GM18502 (cell line): Measurements from ENCODE around the gene ZFR2.
"Not testable (repeated sequence)": the region's sequence is repeated elsewhere in the genome, so short reads cannot be mapped to it uniquely, and the experiment has no call there.

Experiments used
- ATAC-seq: cut with Tn5 transposase; IDR thresholded peaks from one replicate; pipeline ENCODE4 v1.9.1; 2021; ENCODE audit warnings: mild to moderate bottlenecking; ENCODE audit not compliant: unreplicated experiment, poor library complexity

ZFR2 gene

DNA sequence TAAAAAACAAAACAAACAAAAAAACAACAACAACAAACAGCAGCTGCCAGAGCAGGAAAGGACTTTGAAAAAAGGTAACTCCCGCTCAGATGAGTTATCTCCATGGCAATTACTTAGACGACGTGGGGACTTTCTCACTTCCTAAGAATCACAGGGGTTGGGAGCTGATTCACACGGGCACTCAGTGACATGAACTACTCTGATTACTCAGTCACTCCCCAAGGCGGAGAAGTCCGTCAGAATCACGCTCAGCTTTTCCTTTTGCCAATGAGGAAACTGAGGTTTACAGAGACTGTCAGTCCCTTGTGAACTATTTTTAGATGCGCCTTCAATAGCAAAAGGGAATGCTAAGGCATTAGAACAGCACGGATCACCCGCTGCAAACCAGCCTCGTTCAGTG, 50.4 kb downstream of the ZFR2 start:
- no peak for ATAC-seq

DNA sequence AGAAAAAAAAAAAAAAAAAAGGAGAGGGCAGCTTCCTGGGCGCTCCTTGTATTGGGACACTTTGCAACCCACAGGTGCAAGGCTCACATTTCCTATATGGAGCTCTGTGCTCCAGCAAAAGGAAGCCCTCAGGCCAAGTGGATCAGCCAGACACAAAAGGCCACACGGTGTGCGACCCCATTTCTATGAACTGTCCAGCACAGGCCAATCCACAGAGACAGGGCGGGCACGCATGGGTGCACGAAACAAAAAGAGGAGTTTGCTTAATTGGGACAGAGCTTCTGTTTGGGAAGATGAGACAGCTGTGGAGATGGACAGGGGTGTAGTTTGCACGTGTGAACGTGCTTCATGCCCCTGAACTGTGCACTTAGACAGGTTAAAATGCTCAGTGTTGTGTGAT, 51.1 kb downstream of the ZFR2 start:
- ATAC-seq: no peak

DNA sequence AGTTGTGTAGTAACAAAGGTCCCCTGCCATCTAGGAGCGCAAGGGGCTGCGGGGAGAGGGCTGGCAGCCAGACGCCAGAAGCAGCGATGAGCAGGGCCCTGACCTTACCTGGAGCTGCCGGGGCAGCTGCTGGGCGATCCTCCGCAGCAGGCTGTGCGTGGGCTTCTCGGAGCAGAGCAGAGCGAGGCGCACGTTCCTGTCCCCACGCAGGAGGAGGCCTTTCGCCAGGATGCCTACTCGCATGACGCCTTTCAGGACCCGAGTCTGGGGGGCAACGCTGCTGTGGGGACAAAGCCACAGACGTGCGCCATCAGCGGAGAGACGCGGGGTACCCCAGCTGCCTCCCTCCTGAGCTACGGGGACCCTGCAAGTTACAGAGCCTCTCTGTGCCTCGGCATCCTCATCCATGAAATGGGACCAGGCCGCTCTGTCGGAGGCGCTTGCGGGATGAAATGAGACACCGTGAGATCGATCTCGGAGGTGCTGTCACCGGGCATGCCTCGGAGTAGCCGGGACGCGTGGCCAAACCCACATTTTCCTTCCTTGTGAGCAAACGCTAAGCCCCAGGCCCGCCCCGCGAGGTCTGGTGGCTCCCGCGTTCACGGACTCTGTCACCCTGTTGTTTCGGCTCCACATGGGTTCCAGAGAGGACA, 52.1 kb downstream of the ZFR2 start:
- no peak for ATAC-seq

DNA sequence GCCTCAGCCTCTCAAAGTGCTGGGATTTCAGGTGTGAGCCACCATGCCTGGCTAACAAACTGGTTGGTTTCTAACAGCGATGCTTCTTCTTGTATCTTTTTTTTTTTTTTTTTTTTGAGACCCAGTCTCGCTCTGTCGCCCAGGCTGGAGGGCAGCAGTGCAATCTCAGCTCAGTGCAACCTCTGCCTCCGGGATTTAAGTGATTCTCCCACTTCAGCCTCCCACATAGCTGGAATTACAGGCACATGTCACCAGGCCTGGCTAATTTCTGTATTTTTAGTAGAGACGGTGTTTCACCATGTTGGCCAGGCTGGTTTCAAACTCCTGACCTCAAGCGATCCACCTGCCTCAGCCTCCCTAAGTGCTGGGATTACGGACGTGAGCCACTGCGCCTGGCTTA, 52.7 kb downstream of the ZFR2 start:
- ATAC-seq: not testable (repeated sequence)

DNA sequence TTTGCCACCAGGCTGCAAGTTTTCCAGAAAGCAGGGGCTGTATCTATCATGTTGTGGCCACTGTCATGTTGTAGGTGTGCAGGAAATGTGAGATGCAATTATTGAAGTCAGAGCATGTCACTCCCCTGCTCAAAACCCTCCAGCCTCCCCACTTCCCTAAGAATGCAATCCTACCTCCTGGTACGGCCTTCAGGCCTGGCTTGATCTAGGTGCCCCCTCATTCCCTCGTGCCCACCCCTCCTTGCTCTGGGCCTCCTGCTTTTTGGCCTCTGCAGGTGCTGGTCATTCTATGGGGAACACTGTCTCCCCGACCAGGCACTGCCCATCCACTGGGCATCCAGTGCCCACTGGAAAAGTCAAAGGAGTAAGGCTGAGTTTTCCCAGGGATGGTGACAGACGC, 54.2 kb downstream of the ZFR2 start:
- no peak for ATAC-seq

DNA sequence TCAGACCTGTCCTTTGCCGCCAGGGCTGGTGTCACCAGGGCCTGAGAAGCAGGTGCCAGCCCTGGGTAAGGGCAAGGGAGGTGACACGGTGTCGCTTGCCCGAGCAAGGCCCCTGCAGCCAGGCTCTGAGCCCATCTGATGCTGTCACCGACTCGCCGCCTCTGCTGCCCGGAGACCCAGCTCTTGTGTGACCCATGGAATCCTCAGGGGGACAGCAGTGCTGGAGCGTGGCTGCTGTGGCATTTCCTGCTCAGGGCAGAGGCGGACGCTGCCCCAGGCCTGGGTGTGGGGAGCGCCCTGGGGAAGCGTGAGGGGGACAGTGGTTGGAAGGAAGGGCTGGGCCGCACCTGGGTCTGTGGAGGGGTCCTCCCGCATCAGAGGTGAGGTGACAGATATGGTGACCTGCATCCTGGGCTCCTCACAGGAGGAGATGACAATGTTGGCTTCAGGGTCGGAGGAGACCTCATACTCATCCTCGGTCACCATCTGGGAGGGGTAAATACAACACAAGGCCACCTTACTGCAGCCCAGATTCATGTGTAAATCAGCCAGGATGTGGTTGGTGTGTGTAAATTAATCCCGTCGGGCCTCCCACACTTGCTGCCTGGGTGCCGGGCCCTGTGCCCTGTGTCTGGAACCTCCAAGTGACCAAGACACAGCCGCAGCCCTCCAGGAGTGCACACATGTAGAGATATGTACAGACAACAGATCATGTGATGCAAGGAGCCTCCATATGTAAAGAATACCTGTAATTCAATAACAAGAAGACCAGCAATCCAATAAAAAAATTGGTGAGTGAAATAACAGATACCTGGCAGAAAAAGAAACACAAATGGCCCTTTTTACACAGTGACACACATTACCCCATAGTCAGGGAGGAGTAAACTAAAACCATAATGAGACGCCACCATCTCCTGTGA, 55.1 kb downstream of the ZFR2 start:
- no peak for ATAC-seq

DNA sequence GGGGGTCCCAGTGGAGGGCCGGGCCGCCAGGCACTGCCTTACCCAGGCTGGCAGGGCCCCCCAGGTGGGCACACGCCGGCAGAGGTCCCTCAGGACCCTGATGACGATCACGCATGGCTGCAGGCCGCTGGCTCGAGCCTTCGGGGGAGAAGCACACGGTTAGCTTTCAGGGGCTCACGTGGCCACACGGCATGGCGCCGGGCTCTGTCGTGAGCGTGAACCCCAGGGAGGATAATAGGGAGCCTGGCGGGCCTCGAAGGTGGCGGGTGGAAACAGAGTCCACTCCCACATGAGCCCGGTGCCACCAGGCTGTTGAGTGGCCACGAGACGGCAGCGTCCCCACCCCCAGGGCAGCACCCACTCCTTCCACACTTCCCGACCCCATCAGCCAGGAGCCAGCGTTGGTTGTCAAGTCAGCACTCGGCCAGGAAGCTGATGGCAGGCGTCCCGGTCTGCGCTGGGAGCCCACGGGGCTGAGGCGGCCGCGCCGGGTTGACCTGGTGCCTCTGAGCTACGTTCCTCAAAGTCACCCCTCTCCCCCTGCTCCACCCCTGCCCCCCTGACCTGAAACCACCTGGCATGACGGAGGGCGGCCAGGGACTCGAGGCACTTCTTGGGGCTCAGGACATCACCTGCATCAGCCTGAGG, 58.0 kb downstream of the ZFR2 start:
- ATAC-seq: no peak

DNA sequence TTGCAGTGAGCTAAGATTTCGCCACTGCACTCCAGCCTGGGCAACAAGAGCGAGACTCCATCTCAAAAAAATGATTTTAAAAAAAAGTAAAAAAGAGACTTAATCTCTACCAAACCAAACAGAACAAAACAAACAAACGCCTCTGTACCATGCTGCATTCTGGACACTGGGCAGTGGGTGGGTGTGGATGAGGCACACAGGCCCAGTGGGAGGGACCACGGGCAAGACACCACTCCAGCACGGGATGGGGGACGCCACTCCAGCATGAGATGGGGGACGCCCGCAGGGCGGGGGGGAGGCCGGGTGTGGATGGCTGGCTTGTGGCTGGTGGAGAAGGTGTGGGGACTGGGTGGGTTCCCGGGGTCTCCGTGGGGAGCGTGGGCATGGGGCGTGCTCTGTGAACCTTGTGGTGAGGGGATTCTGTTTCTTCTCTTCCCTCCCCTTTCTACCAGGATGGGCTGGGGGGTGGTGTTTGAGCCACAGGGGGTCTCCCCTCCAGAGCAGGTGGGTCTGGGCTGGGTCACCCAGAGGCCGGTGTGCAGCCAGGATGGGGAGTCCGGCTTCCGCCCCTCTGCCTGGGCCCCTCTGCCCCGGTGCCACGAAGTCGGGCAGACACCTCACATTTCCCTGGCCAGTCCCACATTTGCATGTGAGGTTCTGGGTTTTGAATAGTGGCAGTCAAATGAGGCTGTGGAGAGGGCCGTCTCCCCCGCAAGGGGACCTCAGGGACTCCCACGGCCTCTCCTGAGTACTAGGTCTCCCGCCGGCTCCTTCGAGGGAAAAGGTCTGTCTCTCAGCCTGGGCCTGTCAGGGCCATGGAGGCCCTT, 58.7 kb downstream of the ZFR2 start:
- no peak for ATAC-seq

DNA sequence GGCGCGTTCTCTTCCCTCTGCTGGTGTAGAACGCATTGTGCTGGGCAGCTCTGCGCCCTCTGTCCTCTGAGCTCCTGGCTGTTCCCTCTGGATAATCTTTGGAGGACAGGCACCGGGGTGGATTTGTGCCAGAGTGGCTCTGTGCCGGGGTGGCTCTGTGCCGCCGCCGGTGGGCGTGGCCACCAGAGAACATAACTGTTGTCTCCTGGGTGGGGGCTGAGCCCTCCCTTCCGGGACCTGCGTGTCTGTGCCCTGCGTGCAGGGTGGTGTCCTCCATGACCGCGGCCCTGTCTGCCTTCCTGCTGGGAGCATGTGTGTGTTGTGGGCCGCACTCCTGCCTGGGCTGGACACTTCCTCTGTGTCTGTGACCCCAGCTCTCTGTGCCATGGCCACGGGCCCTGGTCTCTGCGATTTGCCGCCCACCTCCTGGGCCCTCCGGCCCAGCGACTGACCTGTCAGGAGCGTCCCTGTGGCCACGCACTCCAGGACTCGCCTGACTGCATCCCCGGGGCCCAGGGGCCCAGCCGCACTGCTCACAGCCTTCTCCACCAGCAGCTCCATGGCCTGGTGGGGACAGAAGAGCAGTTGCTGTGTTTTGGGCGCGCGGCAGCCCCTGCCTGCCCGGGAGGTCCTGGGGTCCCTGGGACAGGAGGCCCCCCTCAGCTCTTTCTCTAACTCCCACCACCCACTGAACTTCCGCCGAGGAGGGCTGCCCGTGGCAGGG, 60.3 kb downstream of the ZFR2 start:
- ATAC-seq: no peak

DNA sequence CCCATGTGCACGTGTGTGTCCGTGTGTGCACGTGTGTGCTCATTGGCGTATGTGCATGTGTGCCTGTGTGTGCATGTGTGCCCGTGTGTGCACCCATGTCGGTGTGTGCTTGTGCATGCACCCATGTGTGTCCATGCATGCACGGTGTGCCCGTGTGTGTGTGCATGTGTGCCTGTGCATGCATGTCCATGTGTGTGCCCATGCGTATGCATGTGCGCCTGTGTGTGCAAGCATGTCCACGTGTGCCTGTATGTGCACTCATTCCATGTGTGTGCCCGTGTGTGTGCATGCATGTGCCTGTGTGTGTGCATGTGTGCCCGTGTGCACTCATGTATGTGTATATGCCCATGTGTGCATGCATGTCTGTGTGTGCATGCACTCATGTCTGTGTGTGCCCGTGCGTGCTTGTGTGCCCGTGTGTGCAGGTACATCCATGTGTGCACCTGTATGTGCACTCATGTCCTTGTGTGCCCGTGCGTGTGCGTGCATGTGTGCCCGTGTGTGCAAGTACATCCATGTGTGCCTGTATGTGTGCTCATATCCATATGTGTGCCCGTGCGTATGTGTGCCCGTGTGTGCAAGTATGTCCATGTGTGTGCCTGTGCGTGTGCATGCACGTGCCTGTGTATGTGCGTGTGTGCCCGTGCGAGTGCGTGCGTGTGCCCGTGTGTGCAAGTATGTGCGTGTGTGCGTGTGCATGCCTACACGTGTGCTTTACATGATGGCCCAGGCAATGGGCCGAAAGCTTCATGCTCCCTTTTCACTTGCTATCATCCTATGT, 61.1 kb downstream of the ZFR2 start:
- ATAC-seq: no peak

DNA sequence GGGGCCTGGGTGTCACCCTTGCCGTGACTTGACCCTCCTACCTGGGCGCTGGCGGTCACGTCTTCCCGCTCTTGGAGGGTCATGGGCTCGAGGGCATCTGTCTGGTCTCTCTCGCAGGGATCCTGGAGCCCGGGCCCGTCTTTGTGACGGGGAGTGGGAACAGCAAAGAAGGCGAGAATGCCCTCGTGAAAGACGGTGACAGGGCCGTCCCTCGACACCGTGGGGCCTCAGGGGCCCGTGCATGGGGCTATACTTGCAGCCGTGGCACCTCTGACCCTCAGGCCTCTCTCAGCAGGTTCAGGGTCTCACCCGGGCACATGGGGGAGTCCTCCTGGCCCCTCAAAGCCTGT, 61.7 kb downstream of the ZFR2 start:
- ATAC-seq: no peak

DNA sequence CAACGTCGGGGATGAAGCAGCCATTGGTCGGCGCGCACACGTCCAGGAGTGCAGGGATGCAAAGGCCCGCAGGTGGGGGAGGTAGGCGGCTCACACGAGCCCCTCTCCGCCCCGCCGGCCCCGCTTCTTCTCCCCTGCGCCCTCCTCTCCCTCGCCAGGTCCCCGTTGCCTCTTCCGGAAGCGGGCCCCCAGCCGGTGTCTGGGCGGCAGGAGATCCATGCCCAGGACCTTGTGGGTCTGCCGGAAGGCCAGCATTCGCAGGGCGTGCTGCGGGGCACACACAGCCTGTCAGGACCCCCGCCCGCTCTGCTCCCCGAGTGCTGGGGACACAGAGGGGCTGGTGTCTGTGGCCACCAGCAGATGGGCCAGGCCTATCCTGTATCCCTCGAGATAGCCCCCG, 63.0 kb downstream of the ZFR2 start:
- no peak for ATAC-seq

DNA sequence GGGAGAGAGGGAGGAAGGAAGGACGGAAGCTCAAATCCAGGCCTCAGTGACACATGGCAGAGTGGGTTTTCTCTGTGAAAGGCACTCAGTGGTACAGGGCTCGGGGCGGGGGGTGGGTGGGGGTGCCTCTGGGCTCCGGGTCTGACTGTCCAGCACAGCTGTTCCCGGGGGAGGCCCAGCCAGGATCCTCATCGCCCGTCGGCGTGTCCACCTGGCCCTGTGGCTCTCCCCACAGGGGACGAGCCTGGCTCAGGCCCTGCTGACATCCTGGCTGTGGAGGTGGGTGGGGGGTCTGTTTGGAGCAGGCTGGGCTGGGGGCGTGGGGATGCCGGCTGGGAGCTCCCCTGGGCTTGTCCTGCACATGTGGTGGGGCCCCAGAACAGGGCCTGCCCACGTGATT, 64.4 kb downstream of the ZFR2 start:
- ATAC-seq: no peak

DNA sequence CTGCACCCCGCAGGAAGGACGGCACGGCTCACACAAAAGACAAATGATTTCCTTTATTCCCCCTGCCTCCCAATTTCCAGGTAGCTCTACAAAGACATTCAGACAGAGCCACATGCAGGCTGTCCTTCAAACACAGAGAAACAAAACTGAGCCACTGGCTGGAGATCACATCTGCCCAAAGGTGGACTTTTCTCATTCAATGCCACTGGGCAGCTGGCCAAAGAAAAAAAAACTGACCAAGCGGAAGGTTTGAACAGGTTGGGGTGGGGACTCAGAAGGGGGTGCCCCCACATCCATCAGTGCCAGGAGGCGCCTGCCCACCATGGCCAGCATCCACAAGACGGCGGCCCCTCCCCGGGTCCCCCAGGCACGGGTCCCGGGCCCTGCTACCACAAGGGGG, 64.9 kb downstream of the ZFR2 start:
- ATAC-seq: no peak

DNA sequence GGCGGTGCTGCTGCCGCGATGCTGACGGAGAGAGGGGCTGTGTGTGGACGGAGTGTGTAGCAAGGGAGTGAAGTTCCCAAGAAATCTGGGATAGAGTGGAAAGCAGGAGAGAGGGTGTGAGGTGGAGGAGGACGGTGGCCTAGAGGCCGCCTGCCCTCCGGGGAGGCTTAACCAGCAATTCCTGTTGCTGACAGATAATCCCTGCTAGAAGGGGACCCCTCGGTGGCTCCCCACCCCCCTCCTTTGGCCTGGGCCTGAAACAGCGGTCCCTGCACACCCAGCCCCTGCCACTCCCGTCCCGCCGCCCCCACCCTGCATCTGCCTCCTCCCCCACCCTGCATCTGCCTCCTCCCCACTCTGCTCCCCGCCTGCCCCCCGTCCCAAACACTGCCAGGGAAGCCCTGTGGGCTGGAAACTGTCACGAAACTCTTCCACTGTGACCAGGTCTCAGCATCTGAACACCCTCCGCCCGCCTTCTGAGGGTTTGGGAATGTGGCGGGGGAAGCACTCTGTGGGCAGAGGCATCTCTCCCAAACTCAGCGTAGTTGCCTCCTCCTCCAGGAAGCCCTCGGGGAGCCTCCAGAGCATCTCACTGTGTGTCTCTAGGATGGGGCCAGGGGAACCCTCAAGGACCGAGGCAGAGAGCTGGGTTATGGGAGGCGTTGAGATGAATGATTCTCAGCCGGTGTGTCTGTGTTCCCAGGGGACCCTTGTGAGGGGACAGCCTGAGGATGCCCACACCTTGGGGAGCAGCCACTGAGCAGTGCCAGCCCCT, 65.5 kb downstream of the ZFR2 start:
- ATAC-seq: no peak

DNA sequence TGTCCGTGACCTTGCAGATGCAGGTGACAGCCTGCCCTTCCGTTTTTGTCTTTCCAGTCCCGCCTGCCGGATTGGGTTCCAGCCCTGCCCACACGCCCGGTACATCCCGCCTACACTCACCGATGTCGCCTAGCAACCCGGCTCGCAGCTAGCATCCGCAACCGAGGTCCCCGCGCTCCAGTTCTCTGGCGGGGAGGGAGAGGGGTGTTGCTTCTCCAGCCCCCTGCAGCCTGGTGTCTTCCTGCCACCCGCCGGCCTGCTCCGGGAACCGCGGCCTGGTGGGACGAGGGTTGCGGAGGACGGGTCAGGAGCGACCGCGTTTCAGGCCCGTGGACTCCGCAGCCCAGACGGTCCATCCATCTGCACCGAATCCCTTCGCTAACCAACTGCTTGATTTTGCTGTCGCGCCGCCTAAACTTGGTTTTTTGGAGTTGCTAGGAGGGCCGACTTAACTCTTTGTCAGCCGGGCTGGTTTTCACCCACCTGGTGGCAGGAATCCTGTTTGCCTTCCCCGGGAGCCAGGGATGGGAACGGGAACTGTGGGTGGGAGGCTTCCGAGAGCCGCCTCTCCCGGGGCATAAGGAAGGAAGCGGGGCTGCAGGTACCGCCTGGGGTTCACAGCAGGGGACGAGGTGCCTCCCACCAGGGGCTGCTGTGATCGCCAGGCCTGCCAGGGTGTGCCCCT, 67.3 kb downstream of the ZFR2 start:
- no peak for ATAC-seq

DNA sequence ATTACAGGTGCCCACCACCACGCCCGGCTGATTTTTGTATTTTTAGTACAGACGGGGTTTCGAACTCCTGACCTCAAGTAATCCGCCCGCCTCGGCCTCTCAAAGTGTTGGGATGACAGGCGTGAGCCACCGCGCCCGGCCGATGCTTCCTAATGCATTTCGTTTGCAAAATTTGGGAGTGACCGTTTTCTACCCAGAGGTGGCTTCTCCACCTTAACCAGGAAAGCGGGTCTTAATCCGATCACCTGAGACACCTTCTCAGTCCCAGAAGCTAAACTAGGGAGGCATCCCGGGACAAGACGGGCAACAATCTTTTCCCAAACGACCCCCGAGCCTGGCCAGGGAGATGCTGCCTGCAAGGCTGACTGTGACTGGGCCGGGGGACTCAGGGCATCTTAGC, 67.8 kb downstream of the ZFR2 start:
- ATAC-seq: no peak

DNA sequence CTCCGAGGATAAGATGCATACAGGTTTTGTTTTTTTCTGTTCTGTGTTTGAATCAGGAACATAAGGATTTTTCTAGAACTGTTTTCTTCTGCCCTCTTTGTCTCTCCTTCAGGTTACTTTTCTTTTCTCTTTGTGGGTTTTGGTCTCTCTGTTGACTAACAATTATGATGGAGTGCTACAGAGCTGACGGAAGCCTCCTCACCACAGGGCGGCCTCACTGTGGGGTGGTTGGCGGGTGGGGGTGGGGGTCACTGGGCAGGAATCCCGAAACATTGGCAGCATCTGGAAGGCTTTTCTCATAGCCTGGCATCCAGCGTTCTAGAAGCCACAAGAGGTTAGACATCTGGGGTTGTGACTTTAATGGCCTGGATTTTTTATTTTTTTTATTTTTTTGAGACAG, 70.7 kb downstream of the ZFR2 start:
- no peak for ATAC-seq
